HG03442 (cell line): ENCODE data around the gene DENND5A.
"Not testable (repeated sequence)": the region's sequence is repeated elsewhere in the genome, so short reads cannot be mapped to it uniquely, and the experiment has no call there.

ENCODE experiments used
- ATAC-seq: cut with Tn5 transposase; IDR thresholded peaks from one replicate; pipeline ENCODE4 v1.9.1; 2021; ENCODE audit warnings: mild to moderate bottlenecking, moderate library complexity; ENCODE audit not compliant: unreplicated experiment

The DENND5A gene

DNA sequence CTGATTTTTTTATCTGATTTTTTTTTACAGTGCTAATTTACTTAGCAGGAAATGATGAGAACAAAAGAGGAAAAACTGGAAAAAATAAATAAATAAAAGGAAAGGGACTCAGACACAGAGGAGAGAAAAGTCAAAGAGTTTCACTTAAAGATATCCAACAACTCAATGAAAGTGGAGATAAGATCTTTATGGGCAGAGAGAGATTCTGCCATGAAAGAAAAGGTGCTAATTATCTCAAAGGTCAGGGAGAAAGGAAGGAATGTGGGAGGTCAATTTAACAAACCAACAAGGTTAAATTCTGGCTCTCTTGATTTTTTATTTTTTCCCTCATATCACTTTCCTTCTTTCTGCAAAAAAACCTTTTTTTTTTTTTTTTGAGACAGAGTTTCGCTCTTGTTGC, 86.0 kb downstream of the DENND5A start:
- ATAC-seq = no peak

DNA sequence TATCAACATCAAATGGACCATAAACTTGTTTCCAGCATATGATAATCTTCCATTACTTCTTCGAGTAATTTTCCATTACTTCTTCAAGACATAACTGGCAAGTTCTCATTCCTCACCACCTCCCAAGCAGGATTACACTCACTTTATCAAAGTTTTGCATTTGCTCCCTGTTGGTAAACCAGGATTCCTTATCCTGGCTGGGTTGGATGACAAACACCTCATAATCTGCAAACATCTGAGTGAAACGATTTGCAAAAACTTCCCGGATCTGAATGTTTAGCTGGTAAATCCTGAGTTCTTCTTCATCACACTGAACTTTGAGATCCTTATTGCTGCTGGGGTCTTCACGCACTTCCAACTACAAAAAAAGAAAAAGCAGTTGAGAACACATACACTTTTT, 86.4 kb downstream of the DENND5A start:
- no peak for ATAC-seq

DNA sequence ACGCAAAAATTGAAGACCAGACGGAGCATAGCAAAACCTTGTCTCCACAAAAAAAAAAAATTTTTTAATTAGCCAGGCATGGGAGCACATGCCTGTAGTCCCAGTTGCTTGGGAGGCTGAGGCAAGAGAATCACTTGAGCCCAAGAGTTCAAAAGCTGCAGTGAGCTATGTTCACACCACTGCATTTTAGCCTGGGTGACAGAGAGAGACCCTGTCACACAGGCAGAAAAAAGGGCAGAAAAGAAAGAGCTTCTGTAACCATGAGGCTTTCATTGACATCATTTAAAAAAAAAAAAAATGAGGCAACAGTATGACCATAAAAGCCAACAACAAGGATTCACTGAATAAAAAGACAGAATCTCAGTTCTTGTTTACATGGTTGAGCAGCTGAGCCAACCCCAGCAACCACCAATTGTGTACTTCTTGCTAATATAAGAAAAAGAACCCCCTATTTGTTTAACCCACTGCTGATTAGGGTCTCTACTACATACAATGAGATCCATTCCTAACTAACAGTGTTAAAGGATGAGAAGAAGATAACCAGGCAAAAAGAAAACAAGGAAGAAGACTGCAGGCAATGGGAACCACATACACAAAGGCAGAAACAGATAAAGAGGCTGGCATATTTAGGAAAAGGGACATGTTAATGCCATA, 87.6 kb downstream of the DENND5A start:
- no peak for ATAC-seq

DNA sequence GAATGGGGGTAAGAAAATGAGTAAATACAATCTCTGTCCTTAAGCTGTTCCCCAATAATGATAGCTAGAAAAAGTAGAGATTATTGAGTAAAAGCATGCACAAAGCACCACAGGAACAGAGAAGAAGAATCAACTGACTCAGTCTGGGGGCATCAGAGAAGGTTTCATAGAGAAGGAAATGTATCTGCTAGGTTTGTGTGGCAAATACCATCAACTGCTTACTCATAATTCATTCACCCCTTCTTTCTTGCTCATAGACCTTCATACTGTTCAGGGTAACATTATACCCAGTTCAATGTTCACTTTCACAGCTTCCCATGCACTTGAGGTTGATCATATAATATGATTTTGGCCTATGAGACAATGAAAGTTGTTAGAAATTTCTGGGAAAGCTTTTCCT, 88.6 kb downstream of the DENND5A start:
- no peak for ATAC-seq

DNA sequence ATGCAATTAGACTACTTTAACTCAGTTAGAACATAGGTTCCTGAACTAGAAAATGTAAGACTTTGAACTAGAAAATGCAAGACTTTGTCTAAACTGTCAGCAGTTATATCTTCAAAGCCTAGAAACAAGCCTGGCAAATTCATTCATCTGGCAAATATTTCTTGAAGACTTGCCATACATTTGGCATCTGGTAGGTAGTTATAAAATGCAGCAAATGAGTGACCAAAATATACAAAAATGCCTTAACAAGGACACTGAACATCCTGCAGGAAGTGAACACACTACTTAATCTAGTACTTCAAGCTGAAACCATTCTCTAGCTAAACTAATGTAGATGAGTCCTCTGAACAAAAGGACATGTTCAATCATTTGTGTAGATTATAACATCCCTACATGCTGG, 89.0 kb downstream of the DENND5A start:
- ATAC-seq = no peak

DNA sequence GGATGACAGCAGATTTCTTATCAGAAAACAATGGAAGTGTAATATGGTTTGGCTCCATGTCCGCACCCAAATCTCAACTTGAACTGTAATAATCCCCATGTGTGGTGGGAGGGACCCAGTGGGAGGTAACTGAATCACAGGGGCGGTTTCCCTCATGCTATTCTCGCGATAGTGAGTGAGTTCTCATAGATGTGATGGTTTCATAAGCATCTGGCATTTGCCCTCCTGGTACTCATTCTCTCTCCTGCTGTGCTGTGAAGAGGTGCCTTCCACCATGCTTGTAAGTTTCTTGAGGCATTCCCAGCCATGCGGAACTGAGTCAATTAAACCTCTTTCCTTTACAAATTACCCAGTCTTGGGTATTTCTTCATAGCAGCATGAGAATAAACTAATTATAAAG, 92.8 kb downstream of the DENND5A start:
- ATAC-seq = no peak

DNA sequence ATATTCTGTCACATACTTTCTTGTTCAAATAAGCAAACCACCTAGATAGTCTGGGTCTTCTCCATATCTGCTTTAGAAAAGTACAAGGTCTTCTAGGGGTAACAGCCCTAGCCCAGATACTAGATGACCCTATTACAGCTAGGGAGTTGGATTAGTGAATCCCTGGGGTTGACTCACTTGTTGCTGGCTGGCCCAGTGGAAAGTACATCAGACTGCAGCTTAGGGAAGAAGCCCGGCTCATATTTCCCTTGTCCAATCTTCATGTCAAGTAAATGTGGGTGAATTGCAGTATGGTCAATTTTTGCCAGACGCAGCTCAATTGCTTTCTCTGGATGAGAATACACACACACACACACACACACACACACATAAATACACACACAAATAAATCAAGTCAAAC, 94.7 kb downstream of the DENND5A start:
- ATAC-seq = no peak

DNA sequence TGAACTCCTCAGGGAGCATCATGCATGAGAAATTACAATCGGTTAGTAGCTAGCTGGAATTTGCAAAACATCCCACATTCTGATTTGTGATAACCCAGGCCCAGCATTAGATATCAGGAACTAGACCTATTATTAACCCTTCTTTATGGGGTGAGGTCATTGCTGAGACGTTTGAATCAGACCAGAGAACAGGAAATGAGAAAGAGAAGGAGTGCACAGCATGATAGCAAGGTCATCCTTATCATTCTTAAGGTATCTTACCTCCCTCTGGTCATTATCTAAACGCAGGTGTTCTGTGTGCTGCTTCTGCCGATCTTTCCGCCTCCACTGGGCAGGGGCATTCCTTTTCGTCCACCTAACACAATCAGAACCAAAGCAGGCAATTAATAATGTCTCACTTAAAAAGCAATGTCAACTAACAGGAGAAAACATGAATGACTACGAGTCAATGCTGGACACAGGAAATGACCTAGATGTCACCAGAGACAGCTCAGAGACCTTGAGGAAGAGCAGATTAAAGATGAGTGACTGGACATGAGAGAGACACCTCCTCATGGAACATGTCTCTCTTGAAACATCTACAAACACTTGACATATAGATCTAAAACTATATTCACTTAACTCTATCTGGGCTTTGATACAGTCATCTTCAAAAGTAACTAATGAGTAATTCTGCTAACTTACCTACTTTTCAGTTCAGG, 95.4 kb downstream of the DENND5A start:
- no peak for ATAC-seq

DNA sequence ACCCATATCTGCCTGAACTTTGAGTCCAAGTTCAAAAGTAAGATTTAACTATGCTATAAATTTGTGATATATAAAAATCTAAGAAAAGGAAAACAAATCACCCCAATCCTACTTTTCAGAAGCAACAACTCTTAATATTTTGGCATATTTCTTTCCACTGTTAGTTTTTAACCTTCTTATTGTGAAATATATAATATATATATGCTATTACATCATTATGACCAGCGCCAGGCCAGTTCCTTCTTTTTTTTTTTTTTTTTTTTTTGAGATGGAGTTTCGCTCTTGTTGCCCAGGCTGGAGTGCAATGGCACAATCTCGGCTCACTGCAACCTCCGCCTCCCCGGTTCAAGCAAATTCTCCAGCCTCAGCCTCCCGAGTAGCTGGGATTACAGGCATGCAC, 103.2 kb downstream of the DENND5A start:
- ATAC-seq = not testable (repeated sequence)

DNA sequence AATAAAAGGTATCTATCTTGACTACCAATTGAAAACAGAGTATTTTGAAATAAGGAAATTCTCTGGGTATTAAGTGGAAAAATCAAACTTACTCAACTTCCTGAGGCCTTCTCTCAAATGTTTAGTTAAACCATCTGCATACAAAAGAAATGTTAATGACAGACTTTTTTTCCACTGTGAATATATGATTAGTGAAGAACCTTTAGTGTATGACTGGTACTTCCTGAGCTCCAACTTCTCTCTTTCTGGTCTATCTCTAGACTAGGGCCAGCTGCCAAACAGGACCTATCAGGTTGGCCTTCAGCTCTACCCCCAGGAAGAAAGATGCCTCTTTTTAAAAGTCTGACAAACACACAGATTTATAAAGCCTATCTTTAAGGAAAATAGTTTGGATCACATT, 105.0 kb downstream of the DENND5A start:
- no peak for ATAC-seq

DNA sequence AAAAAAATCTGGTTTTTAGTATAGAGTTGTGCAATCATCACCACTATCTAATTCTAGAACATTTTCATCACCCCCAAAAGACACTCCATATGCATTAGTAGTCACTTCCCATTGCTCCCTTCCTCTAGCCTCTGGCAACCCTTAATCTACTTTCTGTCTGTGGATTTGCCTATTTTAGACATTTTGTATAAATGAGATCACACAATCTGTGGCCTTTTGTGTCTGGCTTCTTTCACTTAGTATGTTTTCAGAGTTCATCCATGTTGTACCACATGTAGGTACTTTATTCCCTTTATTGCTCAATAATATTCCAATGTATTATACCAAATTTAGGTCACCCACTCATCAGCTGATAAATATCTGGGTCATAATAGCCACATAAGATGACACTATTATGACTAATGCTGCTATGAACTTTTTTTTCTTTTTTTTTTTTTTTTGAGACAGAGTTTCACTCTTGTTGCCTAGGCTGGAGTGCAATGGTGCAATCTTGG, 106.2 kb downstream of the DENND5A start:
- no peak for ATAC-seq

DNA sequence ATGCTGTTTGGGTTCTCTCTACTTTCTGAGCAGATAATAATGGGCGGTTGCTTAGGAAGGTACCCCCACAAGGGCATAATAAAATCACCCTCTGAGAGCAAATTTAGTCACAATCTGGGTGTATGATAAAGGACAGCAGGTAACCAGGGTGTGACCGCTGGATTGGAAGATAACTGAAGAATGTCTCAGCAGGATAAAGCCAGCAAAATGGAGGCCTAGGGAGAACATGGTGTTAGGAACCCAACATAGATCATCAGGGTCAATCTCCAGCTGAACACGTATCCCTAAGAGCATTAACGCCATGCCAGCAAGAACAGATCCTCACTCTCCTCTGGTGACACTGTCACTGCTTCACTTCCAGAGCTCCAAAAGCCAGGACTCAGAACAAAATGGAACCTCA, 109.2 kb downstream of the DENND5A start:
- ATAC-seq = no peak

DNA sequence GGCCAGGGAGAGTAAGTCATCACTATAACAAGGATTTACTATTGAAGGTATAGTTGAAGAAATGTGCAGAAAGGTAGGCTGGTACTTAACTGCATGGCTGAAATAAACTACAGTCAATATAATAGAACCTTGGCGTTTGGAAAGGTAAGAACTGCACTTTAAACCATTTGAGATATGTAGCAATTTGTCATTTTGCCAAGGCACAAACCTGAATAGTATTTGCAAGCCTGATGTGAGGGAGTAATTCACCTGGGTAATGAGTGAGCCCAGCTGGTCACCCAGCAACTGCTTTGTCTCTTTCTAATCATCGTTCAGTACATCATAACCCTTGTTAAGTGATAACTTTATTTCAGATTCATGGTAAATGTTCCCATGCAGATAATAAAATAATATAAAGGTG, 111.5 kb downstream of the DENND5A start:
- no peak for ATAC-seq

DNA sequence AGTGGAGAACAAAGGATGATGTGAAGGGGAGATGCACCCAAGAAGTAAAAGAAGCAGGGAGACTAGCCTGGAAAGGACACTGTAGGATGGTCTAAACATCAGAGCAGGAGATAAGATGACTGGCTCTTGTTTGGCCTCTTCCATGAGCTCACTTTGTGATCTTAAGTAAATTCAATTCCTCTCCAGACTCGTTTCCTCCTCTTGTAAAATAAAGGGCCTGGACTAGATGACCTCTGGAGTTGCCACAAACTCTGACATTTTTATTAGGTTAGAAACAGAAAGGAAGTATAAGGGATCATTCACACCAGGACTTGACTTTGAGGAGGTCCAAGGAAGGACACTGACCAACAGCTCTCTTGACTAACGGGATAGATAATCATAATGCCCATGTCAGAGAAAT, 113.5 kb downstream of the DENND5A start:
- ATAC-seq = no peak

DNA sequence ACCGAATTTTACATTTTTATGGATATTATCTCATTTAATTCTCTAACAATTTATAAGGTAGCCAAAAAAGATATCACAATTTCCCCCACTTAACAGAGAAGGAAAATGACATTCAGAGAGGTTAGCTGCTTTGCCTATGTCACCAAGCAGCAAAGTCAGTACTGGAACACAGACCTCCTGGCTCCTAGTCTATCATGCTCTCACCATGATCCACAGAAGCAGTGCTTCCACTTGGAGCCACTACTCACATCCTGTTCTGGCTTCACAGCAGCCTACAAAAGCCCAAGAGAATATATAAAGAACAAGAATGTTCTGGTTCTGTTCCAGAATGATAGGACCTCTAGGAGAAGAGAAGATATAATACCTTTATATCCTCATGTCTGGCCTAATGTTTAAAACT, 114.2 kb downstream of the DENND5A start:
- no peak for ATAC-seq

DNA sequence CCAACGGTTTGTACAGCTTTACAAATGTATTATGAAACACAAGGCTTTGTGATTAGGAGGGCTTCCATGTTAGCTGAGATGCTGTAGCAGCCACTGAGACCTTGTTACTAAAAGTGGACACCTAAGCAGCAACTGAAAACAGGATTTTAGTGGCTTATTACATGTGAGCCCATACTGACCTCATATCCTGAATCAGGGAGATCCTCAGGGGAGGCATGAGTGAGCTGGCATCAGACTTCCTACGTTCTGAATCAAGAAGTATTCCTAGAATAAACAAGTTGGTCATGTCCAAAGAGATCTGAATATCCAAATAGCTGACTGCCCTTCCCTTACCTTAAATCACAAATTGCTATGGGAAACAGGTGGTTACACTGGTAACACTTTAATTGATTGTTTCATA, 114.6 kb downstream of the DENND5A start:
- no peak for ATAC-seq

DNA sequence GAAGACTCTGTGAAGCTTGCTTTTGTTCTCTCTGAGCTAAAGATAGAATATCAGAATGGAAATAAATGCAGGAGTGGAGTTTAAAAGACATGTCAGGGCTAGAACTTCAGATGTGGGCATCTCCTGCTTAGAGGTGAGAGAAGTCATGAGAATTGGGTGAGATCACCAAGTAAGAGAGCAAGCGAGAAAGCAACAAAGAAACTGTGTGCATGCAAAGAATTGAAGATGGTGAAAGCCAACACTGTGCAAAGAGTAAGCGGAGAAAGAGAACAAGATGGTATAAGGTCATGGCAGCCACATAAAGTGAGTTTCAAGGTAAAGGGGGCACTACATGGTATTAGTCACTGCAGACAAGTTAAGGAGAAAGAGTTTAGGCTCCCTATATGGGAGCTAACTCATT, 116.4 kb downstream of the DENND5A start:
- ATAC-seq = no peak

DNA sequence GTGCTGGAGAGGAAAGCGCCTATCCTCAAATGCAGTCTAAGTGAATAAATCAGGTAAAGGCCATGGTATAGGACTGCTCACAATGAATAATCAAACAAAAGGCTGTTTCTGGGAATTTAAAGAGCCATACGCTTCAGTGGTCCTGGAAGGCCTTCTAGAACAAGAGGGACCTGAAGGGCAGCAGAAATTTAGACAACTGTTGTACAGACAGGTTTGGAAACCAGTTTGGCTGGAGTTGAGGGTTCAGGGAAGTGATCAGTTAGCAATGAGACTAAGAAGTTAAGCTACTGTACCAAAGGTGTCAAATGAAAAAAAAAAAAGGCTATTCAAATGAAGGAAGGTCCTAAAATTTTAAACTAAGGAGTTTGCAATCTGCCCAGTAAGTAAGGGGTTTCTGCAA, 117.1 kb downstream of the DENND5A start:
- ATAC-seq = no peak

DNA sequence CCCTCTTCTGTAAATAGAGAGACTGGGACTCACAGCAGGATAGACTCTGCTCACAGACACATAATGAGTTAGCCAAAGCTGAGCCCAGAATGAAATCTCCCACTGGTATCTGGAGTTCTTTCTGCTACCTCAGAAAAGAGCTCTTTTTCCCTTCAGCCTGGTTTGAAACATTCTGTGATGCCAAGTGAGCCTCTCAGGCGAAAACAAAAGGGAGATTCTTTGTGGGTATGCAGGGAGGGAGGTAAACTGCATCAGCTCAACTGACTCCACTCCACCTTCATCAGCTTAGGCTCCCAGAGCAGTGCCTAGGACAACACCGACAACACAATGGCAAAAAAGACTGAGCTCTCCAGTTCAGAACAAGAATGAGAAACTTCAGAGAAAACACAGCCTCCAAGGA, 118.7 kb downstream of the DENND5A start:
- no peak for ATAC-seq

DNA sequence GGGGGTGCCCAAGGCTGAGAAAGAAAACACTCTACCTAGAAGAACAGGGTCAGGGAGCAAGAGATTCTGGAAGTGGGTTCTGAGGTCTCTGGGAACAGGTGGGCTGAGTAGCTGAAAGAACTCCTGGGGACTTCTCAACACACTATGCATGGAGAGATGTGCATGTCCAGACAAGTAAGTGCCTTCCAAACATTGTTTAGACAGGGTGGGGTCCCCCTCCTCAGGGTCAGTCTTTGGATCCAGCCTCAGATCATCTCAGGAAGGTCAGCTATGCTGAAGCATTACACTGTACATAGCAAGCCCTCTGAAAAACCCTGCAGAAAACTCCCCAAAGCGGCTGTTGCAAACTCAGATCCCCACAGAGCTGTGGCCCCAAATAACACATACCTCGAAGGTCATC, 119.9 kb downstream of the DENND5A start:
- ATAC-seq = no peak

DNA sequence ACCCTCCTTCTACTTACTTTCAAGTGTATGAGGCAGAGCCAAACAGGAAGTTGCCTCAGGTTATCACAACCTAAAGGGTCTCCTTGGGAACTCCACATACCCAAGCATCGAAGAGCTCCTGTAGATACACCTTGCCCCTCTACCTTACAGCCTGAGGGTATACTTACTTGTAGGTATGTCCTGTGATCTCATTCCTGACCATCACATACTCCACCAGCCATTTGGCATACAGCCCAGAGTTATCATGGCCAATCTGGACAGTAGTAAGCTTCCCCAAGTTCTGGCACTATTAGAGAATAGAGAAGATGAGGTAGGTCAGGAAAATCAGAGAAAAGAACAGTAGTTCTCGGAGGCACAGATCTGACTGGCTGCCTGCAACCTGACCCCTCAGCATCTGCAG, 120.3 kb downstream of the DENND5A start:
- ATAC-seq = no peak

DNA sequence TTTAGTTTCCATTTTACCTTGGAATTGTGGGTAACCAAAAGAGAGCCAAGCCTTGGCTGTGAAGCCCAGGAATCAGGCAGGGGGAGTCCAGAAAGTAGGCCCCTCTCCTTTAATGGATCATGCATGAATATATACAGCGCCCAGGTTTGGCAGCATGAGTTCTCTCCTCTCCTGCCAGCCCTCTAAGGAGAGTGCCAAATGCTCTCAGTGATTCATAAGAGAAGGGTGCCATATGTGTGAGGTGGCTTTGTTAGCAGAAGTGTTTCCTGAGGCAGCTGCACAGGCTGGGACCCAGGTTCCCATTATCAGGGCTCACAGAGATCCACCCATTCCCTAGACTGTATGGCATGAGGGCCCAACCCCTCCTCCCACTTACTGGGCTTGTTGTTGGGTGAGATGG, 121.4 kb downstream of the DENND5A start:
- no peak for ATAC-seq

DNA sequence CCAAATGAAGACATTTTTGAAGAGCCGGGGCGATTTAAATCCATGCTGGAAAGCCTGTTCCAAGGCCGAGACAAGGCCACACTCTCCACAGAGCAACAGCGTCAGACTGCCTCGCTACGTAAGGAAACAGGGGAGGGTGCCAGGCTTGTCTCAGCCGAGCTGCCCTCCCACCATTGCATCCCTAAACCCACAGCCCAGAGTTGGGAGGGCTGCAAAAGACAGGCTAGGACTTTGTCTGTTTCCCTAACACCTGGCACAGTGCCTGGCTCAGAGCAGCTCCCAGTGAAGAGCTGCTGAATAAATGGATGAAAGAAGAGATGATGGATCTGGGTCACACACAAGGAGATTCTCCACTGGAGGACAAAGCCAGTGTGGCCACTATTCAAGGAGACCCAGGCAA, 122.4 kb downstream of the DENND5A start:
- no peak for ATAC-seq
